Gastrocnemius medialis (tissue), 4 donors: ENCODE measurements around the gene SLC19A3. TPM values are rescaled to one million over a fixed set of nuclear protein-coding genes. Genes with fewer than 3 reads are reported as not detected.
"Not testable (repeated sequence)": the region's sequence is repeated elsewhere in the genome, so short reads cannot be mapped to it uniquely, and the experiment has no call there.

Source experiments
- ATAC-seq, 2 donors: fragments of 150-250 bp; one replicate each; pipeline ENCODE4 v1.9.1; 2016
- DNase-seq, 2 donors: peaks; one replicate each; pipeline ENCODE4 v3.0.0-alpha.2; 2019
- H3K27ac ChIP-seq, 4 donors: fragments of 200-600 bp; sonication (generic); 1 replicate in 1 of 4; 2 replicates in 3 of 4; pipeline ENCODE4 v1.5.1; 2016 to 2018; ENCODE audit warnings: mild to moderate bottlenecking in 2 of 4, moderate library complexity in 1 of 4
- H3K27me3 ChIP-seq, 3 donors: fragments of 200-600 bp; sonication (generic) in 2 of 3; 1 replicate in 1 of 3; 2 replicates in 2 of 3; pipeline versions ENCODE4 v1.5.1 to v1.6.0; 2016 to 2019; ENCODE audit warnings: mild to moderate bottlenecking in 1 of 3, moderate library complexity in 1 of 3
- H3K36me3 ChIP-seq, 2 donors: fragments of 200-600 bp; sonication (generic) in 1 of 2; one replicate each; pipeline ENCODE4 v1.5.1; 2017 to 2018
- H3K4me1 ChIP-seq, 2 donors: fragments of 200-600 bp; sonication (generic) in 1 of 2; one replicate each; pipeline ENCODE4 v1.5.1; 2016 to 2017; ENCODE audit warnings: mild to moderate bottlenecking in 2 of 2
- H3K4me3 ChIP-seq, 4 donors: fragments of 200-600 bp; sonication (generic) in 3 of 4; 1 replicate in 1 of 4; 2 replicates in 3 of 4; pipeline ENCODE4 v1.5.1; 2016 to 2019; ENCODE audit warnings: mild to moderate bottlenecking in 2 of 4
- H3K9me3 ChIP-seq, 3 donors: fragments of 200-600 bp; sonication (generic) in 2 of 3; 1 replicate in 1 of 3; 2 replicates in 2 of 3; pipeline ENCODE4 v1.5.1; 2016 to 2019
- CTCF ChIP-seq, 5 experiments: fragments of 450-650 bp in 3 of 5; fragments of 200-600 bp in 2 of 5; sonication (generic) in 2 of 5; IDR thresholded peaks in 4 of 5; conservative IDR thresholded peaks in 1 of 5; 1 replicate in 4 of 5; 2 replicates in 1 of 5; pipeline ENCODE4 v1.5.1; 2016 to 2019; ENCODE audit warnings: antibody characterized with exemption in 5 of 5, mild to moderate bottlenecking in 3 of 5, moderate library complexity in 3 of 5
- POLR2A ChIP-seq, 2 donors: fragments of 450-650 bp; IDR thresholded peaks; one replicate each; pipeline ENCODE4 v1.6.1; 2017; ENCODE audit warnings: antibody characterized with exemption in 2 of 2, mild to moderate bottlenecking in 2 of 2, moderate library complexity in 2 of 2
- in situ Hi-C, 4 donors: fragments of 200-750 bp; cut with MboI; loops; one replicate each; pipeline versions ENCODE4 v1.15.0 to v1.8.0; 2017; ENCODE audit warnings: low sequenced_read_pairs in 4 of 4
- intact Hi-C: fragments of 100-400 bp; cut with DNase I; formaldehyde crosslinking; loops from one replicate; pipeline ENCODE4 v1.15.1; 2023; ENCODE audit warnings: low total_unique reads
- total RNA-seq, 4 donors: library from RNA; depleted of rRNA; stranded (reverse); fragments of >200 nt; gene quantifications; one replicate each; pipeline versions ENCODE4 v1.1.0 to v1.2.3, GENCODE V29; 2016

The SLC19A3 gene
- total RNA-seq, 4 donors from 2014 or later: 0.20 to 0.82 (median 0.80) TPM; not detected in 1

- ATAC-seq (no peak), DNase-seq (no peak)
- no peaks in the 10 kb centered on the region for H3K9me3 ChIP-seq
- intact Hi-C loops (no loop called here), in situ Hi-C loops (no loop called here)
- H3K27ac ChIP-seq: no peak overlapping the region
- no peak for TF ChIP-seq CTCF (IDR thresholded peaks at IDR 0.05 in 4 of 5, conservative IDR thresholded peaks at IDR 0.05 in 1 of 5)
- TF ChIP-seq POLR2A (IDR thresholded peaks at IDR 0.05): no peak
- no peaks in the 10 kb centered on the region for H3K36me3 ChIP-seq
- no peaks in the 10 kb centered on the region for H3K27me3 ChIP-seq
- H3K4me3 ChIP-seq: no peak overlapping the region
- no peaks in the 10 kb centered on the region for H3K4me1 ChIP-seq
These were observed 21.5 kb upstream of the SLC19A3 start for GRCh38 chr2:227739351-227739750.

- ATAC-seq (no peak), DNase-seq (no peak)
- H3K36me3 ChIP-seq: no peaks in the 10 kb centered on the region
- TF ChIP-seq CTCF (IDR thresholded peaks at IDR 0.05 in 4 of 5, conservative IDR thresholded peaks at IDR 0.05 in 1 of 5) (no peak), POLR2A (IDR thresholded peaks at IDR 0.05) (no peak)
- H3K4me3 ChIP-seq: no peak within 1 kb of the TSS
- no peaks in the 10 kb centered on the region for H3K9me3 ChIP-seq
- H3K4me1 ChIP-seq: no peaks in the 10 kb centered on the region
- intact Hi-C loops: no loop called here
- H3K27ac ChIP-seq: no peak within 1 kb of the TSS
- no peaks in the 10 kb centered on the region for H3K27me3 ChIP-seq
- in situ Hi-C loops: no loop called here
These were observed 10.2 kb upstream of the SLC19A3 start, which contains the start of gene SCYGR7 for GRCh38 chr2:227728035-227728434. SCYGR7 (plus strand) TSS chr2:227728335; CDS start chr2:227728335, 0 bp downstream.

- Histone ChIP-seq H3K9me3 (no peaks in the 10 kb centered on the region), H3K4me1 (no peaks in the 10 kb centered on the region), H3K27ac (no peak within 1 kb of the TSS), H3K36me3 (no peaks in the 10 kb centered on the region), H3K27me3 (peaks cover 0 to 4% (median 0%) of the 10 kb centered on the region in 3 donors), H3K4me3 (no peak within 1 kb of the TSS)
- in situ Hi-C loops (no loop called here), intact Hi-C loops (no loop called here)
- DNase-seq: no peak
- TF ChIP-seq CTCF (IDR thresholded peaks at IDR 0.05 in 4 of 5, conservative IDR thresholded peaks at IDR 0.05 in 1 of 5) (no peak), POLR2A (IDR thresholded peaks at IDR 0.05) (no peak)
- ATAC-seq: no peak
These were observed 6.7 kb upstream of the SLC19A3 start, which contains the start of gene SCYGR6 for GRCh38 chr2:227724394-227725039. SCYGR6 (minus strand) TSS chr2:227724757; CDS start chr2:227724757, 0 bp downstream.

GRCh38 chr2:227722821-227723220 is 5.0 kb upstream of the SLC19A3 start:
- DNase-seq, H3K27me3 ChIP-seq, H3K9me3 ChIP-seq, intact Hi-C loops, H3K4me3 ChIP-seq, H3K4me1 ChIP-seq, H3K27ac ChIP-seq, ATAC-seq, H3K36me3 ChIP-seq, in situ Hi-C loops: not testable (repeated sequence)

GRCh38 chr2:227720680-227721079 is 2.9 kb upstream of the SLC19A3 start:
- no peak for DNase-seq
- in situ Hi-C loops: no loop called here
- intact Hi-C loops: no loop called here
- peaks cover 0 to 8% (median 0%) of the 10 kb centered on the region in 3 donors for H3K27me3 ChIP-seq
- H3K27ac ChIP-seq: no peak overlapping the region
- TF ChIP-seq POLR2A (IDR thresholded peaks at IDR 0.05): no peak
- TF ChIP-seq CTCF (IDR thresholded peaks at IDR 0.05 in 4 of 5, conservative IDR thresholded peaks at IDR 0.05 in 1 of 5): no peak
- no peaks in the 10 kb centered on the region for H3K9me3 ChIP-seq
- peaks cover 0 to 5% of the 10 kb centered on the region in 2 donors for H3K4me1 ChIP-seq
- ATAC-seq: no peak
- no peaks in the 10 kb centered on the region for H3K36me3 ChIP-seq
- no peak overlapping the region for H3K4me3 ChIP-seq
